Inflammatory macrophage (primary cell): ENCODE data around the gene ZNF134.
A peak's percentile ranks its signal among the peaks of the same experiment; 100 is the strongest.

Experiments
- DNase-seq, 2 donors: peaks; one replicate each; pipeline ENCODE4 v3.0.0-alpha.2; 2020 to 2022

Gene ZNF134

DNA sequence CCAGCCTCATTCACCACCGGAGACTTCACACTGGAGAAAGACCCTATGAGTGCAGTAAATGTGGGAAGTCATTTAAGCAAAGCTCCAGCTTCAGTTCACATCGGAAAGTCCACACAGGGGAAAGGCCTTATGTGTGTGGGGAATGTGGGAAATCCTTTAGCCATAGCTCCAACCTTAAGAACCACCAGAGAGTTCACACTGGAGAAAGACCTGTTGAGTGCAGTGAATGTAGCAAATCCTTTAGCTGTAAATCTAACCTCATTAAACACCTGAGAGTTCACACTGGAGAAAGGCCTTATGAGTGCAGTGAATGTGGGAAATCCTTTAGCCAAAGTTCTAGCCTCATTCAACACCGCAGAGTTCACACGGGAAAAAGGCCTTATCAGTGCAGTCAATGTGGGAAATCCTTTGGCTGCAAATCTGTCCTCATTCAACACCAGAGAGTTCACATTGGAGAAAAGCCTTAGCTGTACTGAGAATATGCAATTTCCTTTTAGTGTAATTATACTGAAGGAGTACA lies 27.7 kb downstream of the ZNF134 start:
- no peak for DNase-seq

- no peak for DNase-seq
These were observed 28.5 kb downstream of the ZNF134 start for GRCh38 chr19:57642396-57643046.

DNA sequence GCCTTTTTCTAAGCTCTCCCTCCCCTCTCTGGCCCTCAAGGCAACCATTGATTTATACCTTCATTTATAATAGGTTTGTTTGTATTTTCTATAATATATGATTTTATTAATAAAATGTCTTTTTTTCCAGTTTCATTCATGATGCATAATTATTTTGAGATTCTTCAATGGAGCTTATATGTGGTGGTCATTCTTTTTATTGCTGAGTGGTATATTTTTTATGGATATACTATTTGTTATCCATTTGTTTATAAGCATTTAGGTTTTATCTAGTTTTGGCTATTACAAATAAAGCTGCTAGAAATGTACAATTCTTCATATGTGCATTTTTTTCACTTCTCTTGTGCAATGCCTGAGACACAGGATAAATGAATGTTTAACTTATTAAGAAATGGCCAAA lies 29.7 kb downstream of the ZNF134 start:
- no peak for DNase-seq

GRCh38 chr19:57648331-57649003 lies 34.4 kb downstream of the ZNF134 start:
- DNase-seq = no peak

GRCh38 chr19:57651654-57651996 lies 37.6 kb downstream of the ZNF134 start:
- DNase-seq = no peak

DNA sequence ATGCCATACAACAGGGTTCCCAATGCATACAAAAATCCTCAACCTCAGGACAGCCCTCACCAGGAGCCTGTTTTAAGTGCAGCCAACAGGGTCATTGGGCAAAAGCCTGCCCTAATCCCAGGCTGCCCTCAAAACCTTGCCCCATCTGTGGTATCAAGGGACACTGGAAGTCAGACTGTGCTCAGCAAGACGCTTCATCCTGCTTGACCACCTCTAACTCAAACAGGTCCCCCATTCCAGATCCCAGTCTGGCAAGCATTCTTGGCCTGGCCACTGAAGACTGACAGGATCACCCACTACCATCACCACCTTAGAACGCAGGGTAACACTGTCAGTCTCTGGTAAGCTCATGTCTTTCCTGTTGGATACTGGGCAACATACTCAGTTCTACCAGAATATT lies 39.6 kb downstream of the ZNF134 start:
- no peak for DNase-seq

- DNase-seq = no peak
These were observed 41.4 kb downstream of the ZNF134 start for GRCh38 chr19:57655443-57655842.

- no peak for DNase-seq
These were observed 42.3 kb downstream of the ZNF134 start for GRCh38 chr19:57656346-57656745.

DNA sequence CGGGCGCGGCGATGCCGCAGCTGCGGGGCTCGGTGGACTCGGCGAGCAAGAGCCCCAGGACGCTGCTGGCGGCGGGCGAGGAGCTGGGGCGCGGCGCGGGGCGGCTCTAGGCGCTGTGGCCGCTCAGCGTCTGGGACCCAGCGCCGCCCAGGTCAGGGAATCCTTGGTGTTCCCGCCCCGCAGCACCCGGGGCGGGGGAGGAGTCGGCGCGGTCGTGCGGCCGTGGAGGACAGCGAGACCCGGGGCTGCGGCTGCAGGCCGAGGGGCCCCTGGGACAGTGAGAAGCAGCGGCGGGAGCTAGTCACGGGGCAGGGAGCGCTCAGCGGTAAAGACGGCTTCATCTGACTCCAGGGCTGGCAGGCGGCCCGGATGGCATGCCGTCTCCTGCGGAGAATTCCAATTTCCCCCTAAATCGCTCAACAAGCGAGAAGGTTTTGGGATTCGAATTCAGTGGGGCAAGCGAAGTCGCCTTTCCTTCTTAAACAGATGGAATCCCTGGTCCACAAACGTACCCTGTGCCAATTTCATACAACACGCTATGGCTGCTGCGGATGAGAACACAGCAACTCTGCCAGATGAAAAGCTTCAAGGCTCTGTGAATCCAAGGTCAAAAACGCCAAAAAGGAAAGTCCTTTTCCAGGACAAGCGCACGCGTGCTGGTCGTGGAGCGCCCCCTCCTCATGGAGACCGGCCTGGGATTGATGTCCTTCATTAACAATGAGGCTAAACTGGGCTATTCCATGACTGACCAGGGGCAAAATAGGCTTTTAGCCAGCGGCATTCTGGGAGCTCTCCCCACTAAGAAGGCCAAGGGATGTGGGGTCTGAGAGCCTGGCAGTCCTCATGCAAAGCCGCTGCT lies 50.5 kb downstream of the ZNF134 start:
- DNase-seq = peak in 1 of 2 donors; percentile 0

DNA sequence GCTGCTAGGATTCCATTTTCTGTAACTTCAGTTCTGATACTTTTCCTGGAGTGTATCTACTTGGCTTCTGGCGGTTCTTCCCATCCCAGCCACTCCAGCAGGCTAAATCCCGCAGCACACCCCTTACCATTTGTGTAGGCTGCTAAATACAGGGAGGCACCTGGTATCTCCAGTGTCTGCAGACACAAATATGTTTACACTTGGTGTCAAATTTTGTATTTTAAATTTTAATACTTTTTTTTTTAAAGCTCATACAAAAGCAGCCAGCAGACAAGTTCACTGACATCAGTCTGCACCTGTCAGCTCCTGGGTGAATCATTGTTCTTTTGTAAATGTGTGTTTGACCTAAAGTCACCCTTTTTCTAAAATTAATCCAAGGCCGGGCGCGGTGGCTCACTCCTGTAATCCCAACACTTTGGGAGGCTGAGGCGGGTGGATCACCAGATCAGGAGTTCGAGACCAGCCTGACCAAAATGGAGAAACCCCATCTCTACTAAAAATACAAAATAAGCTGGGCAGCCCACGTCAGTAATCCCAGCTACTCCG lies 51.3 kb downstream of the ZNF134 start:
- no peak for DNase-seq

GRCh38 chr19:57667228-57667627 lies 53.2 kb downstream of the ZNF134 start:
- no peak for DNase-seq

DNA sequence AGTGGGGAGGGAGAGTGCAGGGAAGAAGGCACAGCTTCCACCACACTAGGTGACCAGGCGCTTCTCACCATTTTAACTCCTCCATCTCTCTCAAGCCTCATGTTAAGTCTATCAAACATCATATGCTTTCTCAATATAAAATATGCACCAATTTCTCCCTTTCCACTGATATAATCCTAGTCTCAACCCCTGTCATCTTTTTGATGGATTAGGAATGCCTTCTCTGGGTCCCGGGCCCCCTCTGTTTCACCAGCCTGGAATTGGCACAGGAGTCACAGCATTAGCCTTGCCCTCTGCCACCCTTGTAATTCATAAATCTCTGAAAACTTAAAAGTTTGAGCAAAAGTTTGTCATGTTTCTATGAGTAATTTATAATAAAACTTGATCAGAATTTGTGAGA lies 54.6 kb downstream of the ZNF134 start, which contains the start of gene ZSCAN4:
Gene ZSCAN4, plus strand, starts transcription at position 301 of the 400 bp plus-strand sequence. CDS start 7,211 bp downstream, outside the sequence.
- no peak for DNase-seq

- no peak for DNase-seq
These were observed 57.3 kb downstream of the ZNF134 start for GRCh38 chr19:57671124-57671895.

- no peak for DNase-seq
These were observed 58.4 kb downstream of the ZNF134 start for GRCh38 chr19:57672466-57672865.
